NCI-H146 (cell line): ENCODE measurements around the gene ARAP3.
A peak's percentile ranks its signal among the peaks of the same experiment; 100 is the strongest.

ENCODE experiments used
- DNase-seq: peaks from one replicate; lab custom pipeline; 2025; lab: John Stamatoyannopoulos, UW

ARAP3 gene

GRCh38 chr5:141640698-141641097 is 41.3 kb downstream of the ARAP3 start:
- DNase-seq = no peak

DNA sequence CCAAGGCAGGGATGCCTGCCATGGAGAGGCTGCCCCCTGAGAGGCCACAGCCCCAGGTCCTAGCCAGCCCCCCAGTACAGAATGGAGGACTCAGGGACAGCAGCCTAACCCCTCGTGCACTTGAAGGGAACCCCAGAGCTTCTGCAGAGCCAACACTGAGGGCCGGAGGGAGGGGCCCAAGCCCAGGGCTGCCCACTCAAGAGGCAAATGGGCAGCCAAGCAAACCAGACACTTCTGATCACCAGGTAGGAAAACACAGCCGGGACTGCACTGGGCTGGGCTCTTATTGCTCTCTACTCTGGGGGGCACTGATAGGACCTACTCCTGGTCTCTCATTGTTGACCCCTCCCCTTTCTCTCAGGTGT is 42.0 kb downstream of the ARAP3 start:
- no peak for DNase-seq

GRCh38 chr5:141639357-141640050 is 42.5 kb downstream of the ARAP3 start:
- DNase-seq = no peak

DNA sequence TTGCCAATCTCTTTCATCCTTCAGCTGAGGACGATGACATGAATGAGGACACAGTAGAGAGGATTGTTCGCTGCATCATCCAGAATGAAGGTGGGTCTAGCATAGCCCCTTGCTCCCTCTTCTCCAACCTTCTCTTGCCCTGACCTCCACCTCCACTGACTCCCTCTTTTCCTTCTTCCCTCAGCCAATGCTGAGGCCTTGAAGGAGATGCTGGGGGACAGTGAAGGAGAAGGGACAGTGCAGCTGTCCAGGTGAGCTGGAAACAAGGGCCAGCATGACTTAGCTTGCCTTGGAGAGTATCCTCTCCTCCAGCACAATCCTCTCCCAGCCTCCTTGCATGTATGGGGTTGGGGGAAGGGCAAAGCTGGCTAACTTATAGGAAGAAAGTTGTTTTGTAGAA is 43.3 kb downstream of the ARAP3 start:
- DNase-seq = no peak

DNA sequence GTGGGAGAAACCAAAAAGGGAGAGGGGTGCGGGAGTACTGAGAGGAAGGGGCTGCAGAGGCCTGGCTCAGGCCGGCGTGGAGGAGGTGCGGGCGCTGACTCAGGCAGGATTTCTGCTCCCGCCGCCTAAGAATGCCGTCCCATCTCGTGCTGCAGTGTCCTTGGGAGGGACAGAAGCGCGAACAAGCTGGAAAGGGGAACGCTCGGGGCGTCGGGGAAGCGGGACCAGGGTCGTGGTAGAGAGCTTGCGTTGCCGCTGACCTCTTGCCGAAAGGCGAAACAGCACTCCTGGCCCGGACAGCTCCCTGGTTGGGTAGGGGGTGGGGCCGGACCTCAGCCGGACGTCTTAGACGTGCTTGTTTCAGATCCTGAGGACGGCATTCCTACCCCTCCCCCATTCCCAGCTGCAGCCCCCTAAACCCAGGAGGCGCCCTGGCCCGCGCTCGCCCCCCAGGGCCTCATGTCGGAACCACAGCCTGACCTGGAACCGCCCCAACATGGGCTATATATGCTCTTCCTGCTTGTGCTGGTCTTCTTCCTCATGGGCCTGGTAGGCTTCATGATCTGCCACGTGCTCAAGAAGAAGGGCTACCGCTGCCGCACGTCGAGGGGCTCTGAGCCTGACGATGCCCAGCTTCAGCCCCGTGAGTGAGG is 44.1 kb downstream of the ARAP3 start:
- peak; percentile 23 for DNase-seq

GRCh38 chr5:141637123-141637766 is 44.8 kb downstream of the ARAP3 start:
- DNase-seq = peak; percentile 44

GRCh38 chr5:141636413-141637122 is 45.5 kb downstream of the ARAP3 start, which contains the start of the genes HDAC3 and RELL2:
Gene HDAC3, minus strand, starts transcription at chr5:141636849. Its CDS starts 59 bp downstream, at chr5:141636790.
Gene RELL2, plus strand, starts transcription at chr5:141636997. Its CDS starts 1,229 bp downstream, at chr5:141638226.
- DNase-seq = peak; percentile 81

DNA sequence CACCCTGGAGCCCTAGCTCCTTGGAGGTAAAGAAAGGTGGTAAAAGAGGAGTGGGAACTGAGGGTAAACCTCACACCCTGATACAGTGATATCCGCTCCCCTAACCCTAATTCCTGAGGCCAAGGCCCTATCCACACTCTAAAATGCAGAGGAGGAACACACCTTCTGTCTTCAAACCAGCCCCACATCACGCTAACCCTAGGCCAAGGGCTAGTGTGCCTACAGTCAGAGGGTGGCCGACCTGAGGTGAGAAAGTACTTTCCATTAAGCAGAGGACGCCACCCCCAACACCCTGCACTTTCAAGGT is 46.0 kb downstream of the ARAP3 start:
- DNase-seq = no peak

DNA sequence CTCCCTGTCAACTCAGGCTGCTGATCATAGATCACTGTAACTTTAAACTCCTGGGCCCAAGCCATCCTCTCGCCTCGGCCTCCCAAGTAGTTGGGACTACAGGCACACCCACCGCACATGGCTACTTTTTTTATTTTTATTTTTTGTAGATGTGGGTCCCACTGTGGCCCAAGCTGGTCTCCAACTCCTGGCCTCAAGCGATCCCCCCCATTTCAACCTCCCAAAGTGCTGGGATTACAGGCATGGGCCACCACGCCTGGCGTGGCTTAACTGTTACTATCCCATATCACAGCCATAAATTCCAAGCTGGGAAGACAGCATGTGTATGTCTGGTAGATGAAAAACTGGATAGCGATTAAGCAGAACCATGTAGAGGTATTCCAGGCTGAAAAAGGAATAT is 46.4 kb downstream of the ARAP3 start:
- DNase-seq = no peak

DNA sequence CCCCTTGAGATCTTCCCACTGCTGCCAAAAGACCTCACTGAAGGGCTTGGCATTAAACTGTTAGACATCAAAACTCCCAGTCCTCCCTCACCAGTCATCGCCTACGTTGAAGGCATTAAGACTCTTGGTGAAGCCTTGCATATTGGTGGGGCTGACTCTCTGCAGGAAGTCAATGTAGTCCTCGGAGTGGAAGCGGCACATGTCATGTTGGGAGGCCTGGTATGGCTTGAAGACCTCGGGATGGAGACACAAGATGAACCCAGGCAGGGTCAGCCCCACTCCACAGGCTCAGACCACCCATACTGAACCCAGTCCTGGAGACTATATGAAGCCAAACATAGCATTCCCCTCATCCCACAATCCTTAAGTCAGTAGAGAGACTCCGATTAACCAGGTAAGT is 47.3 kb downstream of the ARAP3 start:
- DNase-seq = no peak

DNA sequence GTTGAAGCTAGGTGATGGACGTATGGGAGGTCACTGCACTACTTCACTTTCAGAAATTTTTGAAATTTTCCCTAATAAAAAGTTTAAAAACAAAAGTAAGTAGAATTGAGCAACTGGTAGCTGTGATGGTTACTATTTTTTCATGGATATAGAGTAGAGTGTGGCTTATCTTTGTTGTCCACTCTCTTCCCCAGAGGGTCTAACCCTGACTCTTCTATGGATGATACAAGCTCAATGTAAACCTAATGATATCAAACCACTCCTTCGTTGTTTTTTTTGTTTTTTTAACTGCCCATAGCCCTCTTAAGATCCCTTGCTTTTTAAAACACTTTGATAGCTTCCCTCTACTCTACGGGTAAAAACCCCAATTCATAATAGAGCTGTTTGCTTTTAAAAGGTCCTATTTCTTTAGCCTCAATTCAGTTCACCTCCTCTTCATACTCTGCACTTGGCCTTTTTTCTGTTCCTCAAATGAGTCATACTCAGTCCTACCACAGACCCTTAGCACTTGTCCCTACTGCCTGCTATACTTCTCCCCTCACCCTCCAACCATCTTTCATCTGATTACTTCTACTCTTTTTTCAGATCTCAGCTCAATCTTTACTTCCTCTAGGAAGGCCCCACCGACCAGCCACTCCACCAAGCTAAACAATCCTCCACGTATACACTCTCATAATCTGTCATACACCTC is 48.0 kb downstream of the ARAP3 start:
- no peak for DNase-seq

DNA sequence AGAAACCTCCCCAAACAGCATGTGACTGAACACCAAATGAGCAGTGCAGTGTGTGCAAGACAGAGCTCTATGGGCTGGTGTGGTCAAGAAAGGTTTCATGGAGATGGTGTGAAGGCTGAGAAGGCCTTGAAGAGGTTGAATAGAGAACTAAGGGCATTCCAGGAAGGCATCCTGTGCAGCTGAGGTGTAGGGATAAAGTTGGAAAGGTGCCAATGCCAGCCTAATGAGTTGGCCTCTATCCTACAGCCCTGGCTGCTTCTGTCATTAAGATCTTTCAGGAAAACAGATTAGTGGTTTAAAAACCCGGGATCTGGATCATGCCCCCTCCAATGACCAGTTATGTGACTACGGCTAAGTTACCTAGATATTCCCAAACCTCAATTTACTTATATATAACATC is 49.4 kb downstream of the ARAP3 start:
- no peak for DNase-seq

DNA sequence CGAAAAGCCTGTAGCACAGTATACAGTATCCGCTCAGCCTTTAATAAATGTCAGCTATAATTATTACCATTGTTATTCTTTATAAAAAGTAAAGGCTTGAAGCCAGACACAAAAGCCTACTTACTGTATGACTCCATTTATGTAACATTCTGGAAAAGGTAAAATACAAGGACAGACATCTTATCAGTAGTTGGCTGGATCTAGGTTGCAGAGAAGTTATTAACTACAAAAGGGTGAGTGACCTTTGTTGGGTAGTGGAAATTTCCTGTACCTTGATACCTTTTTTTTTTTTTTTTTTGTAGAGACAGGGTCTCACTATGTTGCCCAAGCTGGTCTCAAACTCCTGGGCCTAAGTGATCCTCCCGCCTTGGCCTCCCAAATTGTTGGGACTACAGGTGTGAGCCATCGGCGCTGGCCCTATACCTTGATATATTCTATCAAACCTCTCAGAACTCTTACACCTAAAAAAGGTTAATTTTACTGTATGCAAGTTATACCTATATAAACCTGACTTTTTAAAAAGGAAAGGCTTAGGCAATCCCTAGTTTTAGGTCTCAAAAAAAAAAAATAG is 51.4 kb downstream of the ARAP3 start:
- DNase-seq = no peak

DNA sequence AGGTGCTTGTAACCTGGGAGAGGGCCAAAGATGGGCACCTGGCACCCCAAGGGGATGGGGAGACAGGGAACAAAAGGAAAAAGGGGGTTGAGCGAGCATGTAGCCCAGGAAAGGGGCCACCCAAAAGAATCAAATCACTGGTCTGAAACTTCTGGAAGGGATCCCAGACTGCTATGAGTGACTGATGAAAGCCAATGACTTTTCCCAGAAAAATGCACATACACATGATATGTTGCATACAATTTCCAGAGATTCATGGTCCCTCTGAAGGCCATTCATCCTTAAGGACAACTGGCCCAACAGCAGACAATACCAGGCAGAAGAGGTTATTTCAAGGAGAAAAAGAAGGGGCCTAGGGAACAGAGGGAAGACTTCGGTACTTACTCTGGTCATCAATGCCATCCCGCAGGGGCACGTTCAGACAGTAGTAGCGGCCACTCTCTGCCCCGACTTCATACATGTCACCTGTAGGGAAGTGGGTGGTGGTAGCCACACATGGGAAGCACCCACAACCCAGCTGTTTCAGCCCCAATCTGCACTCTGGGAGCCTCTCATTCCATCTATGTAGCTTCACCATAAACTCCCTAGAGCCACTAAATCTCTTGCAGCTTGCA is 53.7 kb downstream of the ARAP3 start:
- DNase-seq = no peak

GRCh38 chr5:141623611-141624010 is 58.4 kb downstream of the ARAP3 start:
- DNase-seq = no peak

DNA sequence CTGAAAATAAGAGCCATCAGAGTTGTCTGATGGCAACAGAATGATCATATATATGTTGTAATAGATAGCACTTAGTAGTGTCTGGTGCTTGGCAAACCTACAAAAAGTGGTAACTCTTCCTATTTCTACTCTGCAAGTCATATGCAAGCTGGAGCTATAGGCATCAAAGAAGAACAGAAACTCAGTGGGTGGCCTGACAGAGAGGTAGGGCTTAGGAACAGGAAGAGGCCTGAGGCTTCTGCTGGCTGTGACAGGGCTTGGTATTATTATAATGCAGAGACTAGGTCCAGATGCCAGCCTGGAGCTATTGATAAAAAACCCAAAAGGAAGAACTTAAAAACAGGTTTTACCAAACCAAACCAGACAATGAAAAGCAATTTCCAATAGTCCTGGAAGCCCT is 58.8 kb downstream of the ARAP3 start:
- no peak for DNase-seq

- DNase-seq = peak; percentile 96
Measured at GRCh38 chr5:141618804-141619554, 63.1 kb downstream of the ARAP3 start, which contains the start of gene DIAPH1. Gene DIAPH1, minus strand, starts transcription at chr5:141619000. Its CDS starts 86 bp downstream, at chr5:141618914.

GRCh38 chr5:141618030-141618803 is 63.8 kb downstream of the ARAP3 start:
- peak; percentile 52 for DNase-seq

- DNase-seq = no peak
Measured at GRCh38 chr5:141617682-141618029, 64.4 kb downstream of the ARAP3 start.

DNA sequence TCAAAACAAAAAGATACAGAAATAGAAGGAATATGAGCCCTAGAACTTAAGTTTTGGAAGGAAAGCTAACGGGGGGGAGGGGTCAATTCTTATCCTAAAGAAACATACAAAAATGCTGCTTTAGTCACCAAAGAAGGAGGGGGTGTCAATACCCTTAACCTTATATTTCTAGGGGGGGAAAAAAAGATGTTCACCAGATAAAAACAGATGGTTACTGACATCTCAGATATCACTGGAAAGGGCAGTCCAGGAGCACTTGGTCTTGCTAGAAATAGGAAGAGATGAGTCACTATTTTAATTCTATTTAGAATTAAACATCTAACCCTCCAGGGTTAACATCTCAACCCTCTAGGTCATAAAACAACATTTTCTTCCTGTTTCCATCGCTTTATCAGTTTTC is 64.9 kb downstream of the ARAP3 start:
- DNase-seq = no peak
